Lower leg skin (tissue), 4 donors: ENCODE measurements around the gene C12orf56. TPM values are rescaled to one million over a fixed set of nuclear protein-coding genes. Genes with fewer than 3 reads are reported as not detected.

ENCODE experiments used
- DNase-seq, 2 donors: peaks; one replicate each; pipeline ENCODE4 v3.0.0-alpha.2; 2019; ENCODE audit warnings: low spot score in 2 of 2
- H3K4me3 ChIP-seq: fragments of 200-600 bp; sonication (generic); 2 replicates; pipeline ENCODE4 v1.5.1; 2017; ENCODE audit warnings: mild to moderate bottlenecking, low read depth; ENCODE audit not compliant: poor library complexity, severe bottlenecking
- CTCF ChIP-seq, 3 donors: fragments of 450-650 bp; IDR thresholded peaks; one replicate each; pipeline ENCODE4 v1.5.1; 2016; ENCODE audit warnings: antibody characterized with exemption in 3 of 3, mild to moderate bottlenecking in 3 of 3, moderate library complexity in 2 of 3
- POLR2A ChIP-seq, 2 donors: fragments of 450-650 bp; IDR thresholded peaks; one replicate each; pipeline ENCODE4 v1.6.1; 2016 to 2017; ENCODE audit warnings: antibody characterized with exemption in 2 of 2, mild to moderate bottlenecking in 1 of 2, moderate library complexity in 1 of 2
- WGBS, 2 donors: methylation state at CpG; one replicate each; pipeline ENCODE4 v1.1.5; 2018; 5-methylcytosine and 5-hydroxymethylcytosine counted together
- intact Hi-C: fragments of 100-400 bp; cut with DNase I; formaldehyde crosslinking; loops from one replicate; pipeline ENCODE4 v1.15.0; 2023; ENCODE audit warnings: low total_unique reads
- total RNA-seq, 4 donors: library from RNA; depleted of rRNA; stranded (reverse); fragments of >200 nt; gene quantifications; one replicate each; pipeline ENCODE4 v1.1.0, GENCODE V29; 2016

The C12orf56 gene
- total RNA-seq, 4 donors from 2014 or later = 1.1 to 7.9 (median 2.1) TPM

GRCh38 chr12:64265839-64266238, 124.7 kb downstream of the C12orf56 start:
- H3K4me3 ChIP-seq = no peak overlapping the region
- TF ChIP-seq CTCF (IDR thresholded peaks at IDR 0.05) (no peak), POLR2A (IDR thresholded peaks at IDR 0.05) (no peak)
- DNase-seq = no peak
- WGBS, 2 donors = 89 to 92% methylated on average over 2 of the region's 2 CpGs
- intact Hi-C loops = no loop called here

GRCh38 chr12:64261813-64262212, 128.7 kb downstream of the C12orf56 start:
- no peak overlapping the region for H3K4me3 ChIP-seq
- intact Hi-C loops = no loop called here
- 90 to 92% methylated on average over 5 of the region's 5 CpGs for WGBS, 2 donors
- DNase-seq = no peak
- TF ChIP-seq POLR2A (IDR thresholded peaks at IDR 0.05) = no peak
- no peak for TF ChIP-seq CTCF (IDR thresholded peaks at IDR 0.05)

- no peak for DNase-seq
- 42 to 44% methylated on average over 3 of the region's 3 CpGs for WGBS, 2 donors
- TF ChIP-seq POLR2A (IDR thresholded peaks at IDR 0.05) (no peak), CTCF (IDR thresholded peaks at IDR 0.05) (no peak)
- intact Hi-C loops = loop anchor here (1.0 kb wide), 1 partner anchor 416 kb away; no protein-coding TSS in a partner anchor
- H3K4me3 ChIP-seq = no peak overlapping the region
Measured at GRCh38 chr12:64258576-64258975, 132.0 kb downstream of the C12orf56 start.

GRCh38 chr12:64256166-64256800, 134.3 kb downstream of the C12orf56 start:
- no peak for DNase-seq
- 64 to 67% methylated on average over 4 of the region's 4 CpGs for WGBS, 2 donors
- intact Hi-C loops = no loop called here

GRCh38 chr12:64255249-64255648, 135.3 kb downstream of the C12orf56 start:
- H3K4me3 ChIP-seq = no peak overlapping the region
- intact Hi-C loops = no loop called here
- TF ChIP-seq POLR2A (IDR thresholded peaks at IDR 0.05) = no peak
- TF ChIP-seq CTCF (IDR thresholded peaks at IDR 0.05) = no peak
- DNase-seq = no peak
- WGBS, 2 donors = 71 to 79% methylated on average over 4 of the region's 4 CpGs

More at GRCh38 chr12:64256166-64256800, 134.3 kb downstream of the C12orf56 start:
- no peak overlapping the region for H3K4me3 ChIP-seq
- no peak for TF ChIP-seq POLR2A (IDR thresholded peaks at IDR 0.05)
- no peak for TF ChIP-seq CTCF (IDR thresholded peaks at IDR 0.05)

GRCh38 chr12:64253356-64253755, 137.2 kb downstream of the C12orf56 start:
- no peak overlapping the region for H3K4me3 ChIP-seq
- DNase-seq = no peak
- 37 to 45% methylated on average over 1 of the region's 1 CpG for WGBS, 2 donors
- intact Hi-C loops = no loop called here
- TF ChIP-seq POLR2A (IDR thresholded peaks at IDR 0.05) (no peak), CTCF (IDR thresholded peaks at IDR 0.05) (no peak)
